Upper lobe of left lung (tissue), 6 donors: ENCODE measurements around the gene ATP1B2. TPM values are rescaled to one million over a fixed set of nuclear protein-coding genes. Genes with fewer than 3 reads are reported as not detected.
"Not testable (repeated sequence)": the region's sequence is repeated elsewhere in the genome, so short reads cannot be mapped to it uniquely, and the experiment has no call there.

Experiments used
- ATAC-seq, 2 donors: fragments of 200-7000 bp; cut with Tn5 transposase; one replicate each; pipeline ENCODE4 v1.9.1; 2022; ENCODE audit warnings: mild to moderate bottlenecking in 2 of 2, moderate library complexity in 2 of 2; ENCODE audit not compliant: low FRiP score in 2 of 2
- DNase-seq, 2 donors: peaks; one replicate each; pipeline ENCODE4 v3.0.0-alpha.2; 2019 to 2020
- H3K27ac ChIP-seq, 4 donors: fragments of 200-600 bp; sonication (generic); one replicate each; pipeline ENCODE4 v1.5.1; 2016 to 2019
- H3K27me3 ChIP-seq, 4 donors: fragments of 200-600 bp; sonication (generic); one replicate each; pipeline ENCODE4 v1.5.1; 2017 to 2019
- H3K36me3 ChIP-seq, 4 donors: fragments of 200-600 bp; sonication (generic); one replicate each; pipeline ENCODE4 v1.5.1; 2016 to 2019
- H3K4me1 ChIP-seq, 4 donors: fragments of 200-600 bp; sonication (generic); one replicate each; pipeline ENCODE4 v1.5.1; 2018 to 2019
- H3K4me3 ChIP-seq, 4 donors: fragments of 200-600 bp; sonication (generic); one replicate each; pipeline ENCODE4 v1.5.1; 2017 to 2019; ENCODE audit warnings: mild to moderate bottlenecking in 2 of 4, moderate library complexity in 1 of 4
- H3K9me3 ChIP-seq, 4 donors: fragments of 200-600 bp; sonication (generic); one replicate each; pipeline ENCODE4 v1.5.1; 2018 to 2019
- EP300 ChIP-seq, 4 donors: sonication (generic); formaldehyde crosslinking; IDR thresholded peaks; one replicate each; pipeline ENCODE4 v1.5.1; 2017; ENCODE audit warnings: antibody characterized with exemption in 4 of 4, control low read depth in 2 of 4
- POLR2A ChIP-seq, 4 donors: fragments of 450-650 bp; IDR thresholded peaks; one replicate each; pipeline ENCODE4 v1.5.1; 2016 to 2017; ENCODE audit warnings: antibody characterized with exemption in 4 of 4, mild to moderate bottlenecking in 2 of 4
- POLR2AphosphoS5 ChIP-seq, 2 donors: sonication (generic); formaldehyde crosslinking; IDR thresholded peaks; one replicate each; pipeline ENCODE4 v1.5.1; 2017; ENCODE audit warnings: antibody characterized with exemption in 2 of 2
- WGBS, 2 donors: methylation state at CpG; one replicate each; pipeline ENCODE4 v1.1.5; 2017 to 2018; 5-methylcytosine and 5-hydroxymethylcytosine counted together
- total RNA-seq, 6 donors: library from RNA; depleted of rRNA in 4 of 6; stranded (reverse); fragments of >200 nt in 4 of 6; gene quantifications; one replicate each; pipeline versions ENCODE4 v1.1.0 to v1.2.1, GENCODE V29; 2016 to 2021
- TF ChIP-seq, protein P1 (sequence below), 6 experiments: fragments of 450-650 bp in 4 of 6; fragments of 200-600 bp in 2 of 6; sonication (generic) in 2 of 6; IDR thresholded peaks; one replicate each; pipeline ENCODE4 v1.5.1; 2016 to 2019; ENCODE audit warnings: antibody characterized with exemption in 6 of 6
- donor health status: DM: no; HTN: no; CAD: no; lungs with moderate emphysema.
- donor health status: DM: no; HTN: yes; CAD: no; lungs with severe emphysema.

Gene ATP1B2
- total RNA-seq, 6 donors from 2014 or later, result 0.46 to 2.2 (median 0.97) TPM; not detected in 2

GRCh38 chr17:7632492-7632894 lies 18.2 kb upstream of the ATP1B2 start:
- WGBS, 2 donors, result 44 to 50% methylated on average over 6 of the region's 6 CpGs
- no peak overlapping the region for H3K4me3 ChIP-seq
- no peaks in the 10 kb centered on the region for H3K27me3 ChIP-seq
- no peaks in the 10 kb centered on the region for H3K9me3 ChIP-seq
- no peak for TF ChIP-seq EP300 (IDR thresholded peaks at IDR 0.05)
- TF ChIP-seq, protein P1, sequence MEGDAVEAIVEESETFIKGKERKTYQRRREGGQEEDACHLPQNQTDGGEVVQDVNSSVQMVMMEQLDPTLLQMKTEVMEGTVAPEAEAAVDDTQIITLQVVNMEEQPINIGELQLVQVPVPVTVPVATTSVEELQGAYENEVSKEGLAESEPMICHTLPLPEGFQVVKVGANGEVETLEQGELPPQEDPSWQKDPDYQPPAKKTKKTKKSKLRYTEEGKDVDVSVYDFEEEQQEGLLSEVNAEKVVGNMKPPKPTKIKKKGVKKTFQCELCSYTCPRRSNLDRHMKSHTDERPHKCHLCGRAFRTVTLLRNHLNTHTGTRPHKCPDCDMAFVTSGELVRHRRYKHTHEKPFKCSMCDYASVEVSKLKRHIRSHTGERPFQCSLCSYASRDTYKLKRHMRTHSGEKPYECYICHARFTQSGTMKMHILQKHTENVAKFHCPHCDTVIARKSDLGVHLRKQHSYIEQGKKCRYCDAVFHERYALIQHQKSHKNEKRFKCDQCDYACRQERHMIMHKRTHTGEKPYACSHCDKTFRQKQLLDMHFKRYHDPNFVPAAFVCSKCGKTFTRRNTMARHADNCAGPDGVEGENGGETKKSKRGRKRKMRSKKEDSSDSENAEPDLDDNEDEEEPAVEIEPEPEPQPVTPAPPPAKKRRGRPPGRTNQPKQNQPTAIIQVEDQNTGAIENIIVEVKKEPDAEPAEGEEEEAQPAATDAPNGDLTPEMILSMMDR (IDR thresholded peaks at IDR 0.05), result peak in 5 of 6 experiments; percentile 22 to 58 (median 46)
- no peak overlapping the region for H3K27ac ChIP-seq
- DNase-seq (peak in 1 of 2 donors; percentile 40), ATAC-seq (peak in 1 of 2 donors; percentile 69)
- H3K4me1 ChIP-seq, result peaks cover 5 to 7% (median 5%) of the 10 kb centered on the region in 4 donors
- H3K36me3 ChIP-seq, result no peaks in the 10 kb centered on the region

DNA sequence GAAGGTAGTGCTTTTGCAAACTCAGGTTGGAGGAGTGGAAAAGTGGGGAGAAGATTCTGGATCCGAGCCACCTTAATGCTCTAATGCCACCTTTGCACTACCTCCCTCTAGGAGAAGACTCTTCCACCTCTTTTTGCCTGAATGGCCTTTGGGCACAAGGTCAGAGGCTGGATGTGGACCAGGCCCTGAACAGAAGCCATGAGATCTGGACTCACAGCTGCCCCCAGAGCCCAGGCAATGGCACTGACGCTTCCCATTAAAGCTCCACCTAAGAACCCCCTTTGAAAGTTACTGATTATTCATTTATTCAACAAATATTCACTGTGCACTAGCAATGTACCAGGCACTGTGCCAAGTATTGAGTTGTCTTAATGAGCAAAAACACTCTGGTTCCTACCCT lies 17.6 kb upstream of the ATP1B2 start:
- Histone ChIP-seq H3K9me3 (no peaks in the 10 kb centered on the region), H3K27me3 (no peaks in the 10 kb centered on the region), H3K4me1 (peaks cover 2 to 3% (median 2%) of the 10 kb centered on the region in 4 donors), H3K4me3 (no peak overlapping the region), H3K27ac (no peak overlapping the region), H3K36me3 (no peaks in the 10 kb centered on the region)
- TF ChIP-seq, protein P1 (IDR thresholded peaks at IDR 0.05), result no peak
- no peak for TF ChIP-seq POLR2AphosphoS5 (IDR thresholded peaks at IDR 0.05)
- TF ChIP-seq EP300 (IDR thresholded peaks at IDR 0.05), result no peak
- no peak for TF ChIP-seq POLR2A (IDR thresholded peaks at IDR 0.05)
- WGBS, 2 donors, result 83 to 84% methylated on average over 2 of the region's 2 CpGs
- DNase-seq (no peak), ATAC-seq (no peak)

DNA sequence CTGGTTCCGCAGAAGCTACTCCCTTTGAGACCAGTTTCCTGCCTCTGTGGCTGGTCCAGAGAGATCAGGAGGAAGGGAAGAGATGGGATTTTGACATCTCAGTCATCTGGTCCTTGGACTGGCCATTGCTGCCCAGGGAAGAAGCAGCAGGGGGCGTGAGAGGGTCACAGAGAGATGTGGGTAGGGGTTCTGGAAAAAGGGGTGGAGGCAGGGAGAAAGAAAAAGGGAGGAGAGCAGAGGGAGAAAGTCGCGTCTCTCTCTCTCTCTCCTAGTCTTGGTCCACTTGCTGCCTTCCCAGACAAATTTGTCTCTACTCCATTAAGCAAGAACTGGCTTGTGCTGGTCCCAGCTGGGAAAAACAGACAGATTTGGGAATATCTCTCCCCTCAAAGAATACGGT lies 16.3 kb upstream of the ATP1B2 start:
- TF ChIP-seq POLR2AphosphoS5 (IDR thresholded peaks at IDR 0.05), result no peak
- TF ChIP-seq, protein P1 (IDR thresholded peaks at IDR 0.05), result peak in 3 of 6 experiments; percentile 18 to 27 (median 20)
- ATAC-seq, result no peak
- H3K9me3 ChIP-seq, result no peaks in the 10 kb centered on the region
- no peaks in the 10 kb centered on the region for H3K4me1 ChIP-seq
- no peaks in the 10 kb centered on the region for H3K36me3 ChIP-seq
- H3K27me3 ChIP-seq, result no peaks in the 10 kb centered on the region
- H3K27ac ChIP-seq, result no peak overlapping the region
- no peak for DNase-seq
- no peak overlapping the region for H3K4me3 ChIP-seq
- 21 to 38% methylated on average over 5 of the region's 5 CpGs for WGBS, 2 donors

DNA sequence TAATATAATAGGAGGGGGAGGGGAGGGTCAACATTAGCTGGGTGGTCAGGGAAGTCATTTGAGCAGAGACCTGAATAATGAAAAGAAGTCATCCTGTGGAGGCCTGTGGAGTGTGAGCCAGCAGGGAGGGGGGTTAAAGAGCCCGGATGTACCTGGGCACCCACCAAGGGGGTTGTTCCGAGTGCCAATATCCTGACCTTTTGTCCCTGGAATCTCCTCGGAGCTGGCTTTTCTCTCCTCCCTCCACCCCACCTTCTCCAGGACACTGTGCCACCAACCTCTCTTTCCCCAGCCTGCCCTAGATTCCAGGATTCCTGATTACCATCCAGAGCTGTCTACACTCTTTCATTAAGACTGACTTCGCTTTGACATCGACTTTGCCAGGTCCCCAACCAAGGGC lies 14.6 kb upstream of the ATP1B2 start:
- Histone ChIP-seq H3K27me3 (no peaks in the 10 kb centered on the region), H3K27ac (no peak overlapping the region), H3K9me3 (no peaks in the 10 kb centered on the region), H3K36me3 (no peaks in the 10 kb centered on the region), H3K4me3 (no peak overlapping the region), H3K4me1 (no peaks in the 10 kb centered on the region)
- DNase-seq, result no peak
- TF ChIP-seq, protein P1 (IDR thresholded peaks at IDR 0.05), result no peak
- TF ChIP-seq POLR2AphosphoS5 (IDR thresholded peaks at IDR 0.05) (no peak), EP300 (IDR thresholded peaks at IDR 0.05) (no peak), POLR2A (IDR thresholded peaks at IDR 0.05) (no peak)
- 65 to 71% methylated on average over 5 of the region's 5 CpGs for WGBS, 2 donors
- ATAC-seq, result no peak

GRCh38 chr17:7640783-7641182 lies 9.9 kb upstream of the ATP1B2 start:
- DNase-seq, result peak in 1 of 2 donors; percentile 69
- Histone ChIP-seq H3K27ac (no peak overlapping the region), H3K4me1 (no peaks in the 10 kb centered on the region), H3K27me3 (no peaks in the 10 kb centered on the region), H3K4me3 (no peak overlapping the region), H3K9me3 (no peaks in the 10 kb centered on the region), H3K36me3 (no peaks in the 10 kb centered on the region)
- WGBS, 2 donors, result 95 to 98% methylated on average over 17 to 21 of the region's 26 CpGs
- no peak for ATAC-seq
- no peak for TF ChIP-seq POLR2AphosphoS5 (IDR thresholded peaks at IDR 0.05)
- TF ChIP-seq, protein P1 (IDR thresholded peaks at IDR 0.05), result no peak
- no peak for TF ChIP-seq POLR2A (IDR thresholded peaks at IDR 0.05)

GRCh38 chr17:7641635-7642034 lies 9.1 kb upstream of the ATP1B2 start:
- ATAC-seq, H3K27me3 ChIP-seq, H3K36me3 ChIP-seq, DNase-seq, H3K9me3 ChIP-seq, H3K4me3 ChIP-seq, H3K27ac ChIP-seq, H3K4me1 ChIP-seq: not testable (repeated sequence)
- 61 to 66% methylated on average over 7 of the region's 7 CpGs for WGBS, 2 donors
